GM21737 (cell line): ENCODE measurements around the gene HOXA3.

ENCODE experiments used
- ATAC-seq: cut with Tn5 transposase; IDR thresholded peaks from one replicate; pipeline ENCODE4 v1.9.1; 2021; ENCODE audit warnings: mild to moderate bottlenecking, moderate library complexity; ENCODE audit not compliant: unreplicated experiment

HOXA3 gene

GRCh38 chr7:27064661-27065060 is 87.7 kb downstream of the HOXA3 start:
- no peak for ATAC-seq

DNA sequence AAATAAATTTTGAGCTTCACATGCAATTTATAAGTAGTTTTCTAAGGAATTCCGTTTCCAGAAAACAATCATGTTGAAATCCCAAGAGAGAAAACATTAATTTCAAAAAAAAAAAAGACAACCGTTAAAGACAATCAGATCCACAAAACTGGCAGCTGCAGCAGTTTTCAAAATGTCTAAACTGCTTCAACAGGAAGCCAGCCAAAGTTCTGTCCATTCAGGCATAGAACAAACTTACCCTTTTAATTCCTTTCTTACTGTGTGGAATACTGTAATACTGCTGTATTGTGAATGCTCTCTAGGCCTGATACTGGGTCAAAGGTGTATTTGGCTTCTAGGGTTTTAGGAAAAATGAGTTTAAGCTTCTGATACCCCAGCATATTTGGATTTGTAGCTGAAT is 88.2 kb downstream of the HOXA3 start:
- ATAC-seq = no peak

- no peak for ATAC-seq
These were observed 89.4 kb downstream of the HOXA3 start for GRCh38 chr7:27062946-27063345.
